Activated naive CD8-positive, alpha-beta T cell treated with anti-CD3 and anti-CD28 coated beads, Interleukin-2, amount 50 U/mL, for 16 hours (primary cell): ENCODE results near the gene CRYM.
"Not testable (repeated sequence)": the region's sequence is repeated elsewhere in the genome, so short reads cannot be mapped to it uniquely, and the experiment has no call there.

Source experiments
- DNase-seq: peaks from one replicate; pipeline ENCODE4 v3.0.0-alpha.2; 2020; ENCODE audit warnings: low read depth, low spot score

The CRYM gene

DNA sequence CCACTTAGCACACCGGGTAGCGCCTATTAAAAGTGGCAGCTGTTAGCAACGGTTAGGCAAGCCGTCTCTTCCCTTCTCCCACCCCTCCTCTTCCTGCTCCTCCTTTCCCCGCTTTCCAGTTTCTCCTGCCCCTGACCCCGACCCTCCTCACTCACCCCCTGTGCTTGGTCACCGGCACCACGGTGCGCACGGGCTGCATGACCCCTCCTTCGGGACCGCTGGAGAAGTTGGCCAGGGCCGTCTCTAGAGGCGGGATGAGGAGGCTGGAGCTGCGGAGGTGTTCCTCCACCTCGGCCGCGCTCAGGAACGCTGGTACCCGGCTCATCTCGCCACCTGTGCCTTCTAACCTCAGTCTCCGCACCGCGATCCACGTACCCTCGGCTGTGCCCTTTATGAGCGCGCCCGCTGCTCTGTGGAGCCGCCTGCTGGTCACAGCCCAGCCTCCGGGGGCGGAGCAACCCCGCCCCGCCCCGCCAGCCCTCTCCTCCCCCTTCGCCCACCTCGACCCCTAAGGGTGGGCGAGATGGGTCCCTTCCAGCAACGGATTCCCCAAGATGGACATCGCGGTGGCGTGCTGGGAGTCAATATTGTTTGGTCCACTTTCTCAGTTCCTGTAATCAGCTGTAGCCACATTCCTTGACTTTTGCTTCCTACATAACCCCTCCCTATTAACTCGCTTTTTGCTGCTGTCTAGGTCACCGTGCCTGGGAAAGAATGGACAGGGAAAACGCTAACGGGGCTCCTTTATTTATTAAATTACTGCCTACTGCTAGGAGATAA, at the start of gene CRYM:
Gene CRYM, minus strand, starts transcription at position 364 of the 780 bp plus-strand sequence. Its CDS starts 39 bp downstream, at position 325.
- DNase-seq, result no peak

DNA sequence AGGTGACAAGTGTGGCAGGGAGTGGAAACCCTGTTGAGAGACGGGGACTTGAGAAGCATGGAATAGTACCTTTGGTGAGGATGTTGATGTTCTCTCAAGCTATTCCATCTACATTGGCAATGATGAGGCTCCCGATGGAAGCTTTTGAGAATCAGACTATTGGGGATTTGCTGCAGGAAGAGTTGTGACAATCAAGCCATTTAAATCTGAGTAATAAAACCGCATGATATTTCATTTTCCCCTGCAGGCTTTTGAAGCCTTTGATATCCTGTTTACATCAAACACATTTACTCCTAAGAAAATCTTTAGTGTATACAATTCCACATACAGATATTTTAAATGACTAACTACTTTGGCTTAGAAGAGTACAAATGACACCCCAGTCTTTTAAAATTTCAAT, 49.0 kb upstream of the CRYM start:
- DNase-seq, result no peak

DNA sequence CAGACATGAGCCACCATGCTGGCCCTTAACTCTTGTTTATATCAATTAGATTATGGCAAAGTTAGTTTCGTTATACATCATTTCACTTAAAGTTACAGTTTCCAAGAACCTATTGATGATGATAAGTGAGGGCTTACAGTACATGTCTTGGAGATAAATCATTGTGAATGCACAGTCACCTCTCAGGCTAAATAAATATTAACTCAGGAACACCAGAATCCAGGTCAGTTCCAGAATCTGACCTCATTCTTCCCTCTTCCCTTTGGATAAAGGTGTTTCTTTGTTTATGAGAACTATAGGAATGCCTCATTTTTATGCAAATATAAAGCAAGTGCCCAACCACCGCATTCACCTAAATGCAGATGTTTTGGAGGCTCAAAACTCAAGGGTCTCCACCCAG, 48.4 kb upstream of the CRYM start:
- DNase-seq, result no peak

DNA sequence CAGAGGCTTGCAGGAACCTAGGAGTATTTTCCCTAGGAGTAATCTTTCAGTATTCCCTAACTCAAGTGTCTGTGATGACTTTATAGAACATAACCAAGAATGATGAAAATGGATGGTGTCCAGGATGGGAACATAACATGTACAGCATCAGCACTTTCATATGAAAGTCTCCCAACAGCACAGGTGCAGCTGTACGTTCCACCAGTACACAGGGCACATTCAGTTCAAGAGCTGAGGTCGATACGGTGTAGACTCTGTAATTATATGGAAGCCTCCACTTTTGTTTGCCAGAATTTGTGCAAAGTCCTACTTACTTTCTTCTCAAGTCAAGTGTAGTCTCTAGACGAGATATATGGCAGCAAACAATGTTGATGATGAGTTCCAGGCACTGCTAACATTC, 46.2 kb upstream of the CRYM start:
- DNase-seq, result no peak

DNA sequence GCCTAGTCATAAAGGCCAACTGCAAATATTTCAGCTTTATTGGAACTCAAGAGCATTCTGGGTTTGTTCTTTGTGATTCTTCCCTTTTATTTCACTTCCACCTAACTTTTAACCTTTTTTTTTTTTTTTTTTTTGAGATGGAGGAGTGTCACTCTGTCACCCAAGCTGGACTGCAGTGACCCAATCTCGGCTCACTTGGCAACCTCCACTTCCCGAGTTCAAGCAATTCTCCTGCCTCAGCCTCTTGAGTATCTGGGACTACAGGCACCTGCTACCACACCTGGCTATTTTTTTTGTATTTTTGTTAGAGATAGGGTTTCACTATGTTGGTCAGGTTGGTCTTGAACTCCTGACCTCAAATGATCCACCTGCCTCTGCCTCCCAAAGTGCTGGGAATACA, 44.2 kb upstream of the CRYM start:
- DNase-seq, result not testable (repeated sequence)

DNA sequence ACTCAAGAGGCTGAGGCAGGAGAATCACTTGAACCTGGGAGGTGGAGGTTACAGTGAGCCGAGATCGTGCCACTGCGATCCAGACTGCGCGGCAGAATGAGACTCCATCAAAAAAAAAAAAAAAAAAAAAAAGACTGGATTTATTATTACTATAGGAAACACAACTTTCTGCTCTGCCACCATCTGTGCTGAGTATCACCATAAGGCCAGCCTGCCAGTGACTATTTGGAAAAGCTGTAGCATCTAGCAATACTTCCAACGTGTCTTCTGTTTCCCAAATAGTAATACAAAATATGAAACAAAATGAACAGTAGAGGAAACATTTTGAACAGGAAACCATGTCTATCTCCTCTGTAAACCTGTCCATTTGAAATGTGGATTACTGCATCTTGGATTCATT, 43.6 kb upstream of the CRYM start:
- no peak for DNase-seq

DNA sequence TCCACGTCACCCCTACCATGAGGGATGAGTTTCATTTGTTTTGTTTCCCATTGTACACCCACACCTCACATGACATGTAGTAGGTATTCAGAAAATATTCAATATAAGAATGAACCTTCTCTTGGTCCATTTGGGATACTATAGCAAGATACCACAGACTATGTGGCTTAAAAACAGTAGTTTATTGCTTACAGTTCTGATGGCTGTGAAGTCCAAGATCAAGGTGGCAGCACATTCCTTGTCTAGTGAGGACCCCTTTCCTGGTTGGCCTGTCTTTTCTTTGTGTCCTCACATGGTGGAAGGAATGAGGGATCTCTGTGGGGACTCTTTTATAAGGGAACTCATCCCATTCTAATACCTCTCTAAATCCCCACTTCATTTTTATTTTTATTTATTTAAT, 36.2 kb upstream of the CRYM start:
- DNase-seq, result no peak

DNA sequence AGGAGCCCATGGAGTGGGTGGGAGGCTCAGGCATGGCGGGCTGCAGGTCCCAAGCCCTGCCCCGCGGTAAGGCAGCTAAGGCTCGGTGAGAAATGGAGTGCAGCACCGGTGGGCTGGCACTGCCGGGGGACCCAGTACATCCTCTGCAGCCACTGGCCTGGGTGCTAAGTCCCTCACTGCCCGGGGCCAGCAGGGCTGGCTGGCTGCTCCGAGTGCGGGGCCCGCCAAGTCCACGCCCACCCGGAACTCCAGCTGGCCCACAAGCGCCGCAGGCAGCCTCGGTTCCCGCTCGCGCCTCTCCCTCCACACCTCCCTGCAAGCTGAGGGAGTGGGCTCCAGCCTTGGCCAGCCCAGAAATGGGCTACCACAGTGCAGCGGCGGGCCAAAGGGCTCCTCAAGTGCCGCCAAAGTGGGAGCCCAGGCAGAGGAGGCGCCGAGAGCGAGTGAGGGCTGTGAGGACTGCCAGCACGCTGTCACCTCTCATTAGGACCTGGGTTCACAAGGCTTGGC, 34.8 kb upstream of the CRYM start:
- not testable (repeated sequence) for DNase-seq

DNA sequence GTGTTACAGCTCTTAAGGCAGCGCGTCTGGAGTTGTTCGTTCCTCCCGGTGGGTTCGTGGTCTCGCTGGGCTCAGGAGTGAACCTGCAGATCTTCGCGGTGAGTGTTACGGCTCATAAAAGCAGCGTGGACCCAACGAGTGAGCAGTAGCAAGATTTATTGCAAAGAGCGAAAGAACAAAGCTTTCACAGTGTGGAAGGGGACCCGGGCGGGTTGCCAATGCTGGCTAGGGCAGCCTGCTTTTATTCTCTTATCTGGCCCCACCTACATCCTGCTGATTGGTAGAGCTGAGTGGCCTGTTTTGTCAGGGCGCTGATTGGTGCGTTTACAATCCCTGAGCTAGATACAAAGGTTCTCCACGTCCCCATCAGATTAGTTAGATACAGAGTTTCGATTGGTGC, 34.0 kb upstream of the CRYM start:
- DNase-seq, result not testable (repeated sequence)

DNA sequence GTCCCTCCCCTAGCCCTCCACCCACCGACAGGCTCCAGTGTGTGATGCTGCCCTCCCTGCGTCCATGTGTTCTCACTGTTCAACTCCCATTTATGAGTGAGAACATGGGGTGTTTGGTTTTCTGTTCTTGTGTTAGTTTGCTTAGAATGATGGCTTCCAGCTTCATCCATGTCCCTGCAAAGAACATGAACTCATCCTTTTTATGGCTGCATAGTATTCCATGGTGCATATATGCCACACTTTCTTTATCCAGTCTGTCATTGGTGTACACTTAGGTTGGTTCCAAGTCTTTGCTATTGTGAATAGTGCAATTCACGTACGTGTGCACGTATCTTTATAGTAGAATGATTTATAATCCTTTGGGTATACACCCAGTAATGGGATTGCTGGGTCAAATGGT, 28.6 kb upstream of the CRYM start:
- not testable (repeated sequence) for DNase-seq

DNA sequence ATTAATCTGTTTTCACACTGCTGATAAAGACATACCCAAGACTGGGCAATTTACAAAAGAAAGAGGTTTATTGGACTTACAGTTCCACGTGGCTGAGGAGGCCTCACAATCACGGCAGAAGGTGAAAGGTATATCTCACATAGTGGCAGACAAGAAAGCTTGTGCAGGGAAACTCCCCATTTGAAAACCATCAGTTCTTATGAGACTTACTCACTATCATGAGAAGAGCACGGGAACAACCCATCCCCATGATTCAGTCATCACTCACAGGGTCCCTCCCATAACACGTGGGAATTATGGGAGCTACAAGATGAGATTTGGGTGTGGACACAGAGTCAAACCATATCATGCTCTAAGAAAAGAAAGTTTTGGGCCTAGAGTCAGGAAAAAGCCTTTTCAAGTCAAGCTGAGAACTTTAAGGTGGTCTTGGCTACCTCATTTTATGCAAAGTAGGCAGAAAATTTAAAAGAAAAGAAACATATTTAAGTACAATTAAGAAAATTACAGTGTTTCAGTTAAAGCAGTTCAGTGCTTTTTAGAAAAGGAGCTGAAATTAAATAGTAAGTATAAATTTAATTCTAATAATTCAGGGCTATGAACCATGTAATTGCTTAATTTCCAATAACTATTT, 24.9 kb upstream of the CRYM start:
- no peak for DNase-seq

DNA sequence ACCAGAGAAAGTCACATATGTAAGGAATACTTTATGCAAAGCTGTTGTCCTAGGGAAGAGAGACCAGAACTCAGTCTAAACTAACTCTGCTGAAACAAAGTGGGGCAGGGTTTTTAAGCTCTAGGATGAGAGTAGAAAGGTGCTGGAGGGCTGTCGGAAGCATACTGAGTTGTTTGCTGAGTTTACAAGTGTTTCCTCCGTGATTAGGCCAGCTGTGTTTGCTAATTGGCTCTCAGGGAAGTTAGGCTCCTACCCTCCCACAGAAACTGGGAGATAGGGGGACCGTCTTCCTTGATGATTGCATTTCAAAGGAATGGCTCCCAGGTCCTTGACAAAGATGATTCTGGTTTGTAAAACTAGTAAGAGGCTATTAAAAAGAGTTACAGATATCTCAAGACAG, 24.4 kb upstream of the CRYM start:
- no peak for DNase-seq

DNA sequence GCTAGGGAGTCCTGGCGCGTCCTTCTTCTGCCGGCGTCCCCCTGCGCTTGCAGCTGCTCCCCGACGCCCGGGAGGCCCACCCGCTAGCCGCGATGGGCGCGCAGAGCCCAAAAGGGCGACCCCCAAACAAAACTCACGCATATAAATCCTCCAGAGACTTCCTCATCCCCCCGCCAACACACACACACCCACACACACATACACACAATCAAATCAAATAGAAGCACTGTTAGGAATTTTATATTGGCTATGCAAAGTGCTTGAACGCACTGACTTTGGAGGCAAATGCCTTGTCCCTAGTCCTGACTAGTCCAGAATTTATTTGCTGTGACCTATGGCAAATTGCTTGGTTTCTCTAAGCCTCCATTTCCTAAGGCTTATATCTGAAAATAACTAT, 23.8 kb upstream of the CRYM start:
- DNase-seq, result no peak

DNA sequence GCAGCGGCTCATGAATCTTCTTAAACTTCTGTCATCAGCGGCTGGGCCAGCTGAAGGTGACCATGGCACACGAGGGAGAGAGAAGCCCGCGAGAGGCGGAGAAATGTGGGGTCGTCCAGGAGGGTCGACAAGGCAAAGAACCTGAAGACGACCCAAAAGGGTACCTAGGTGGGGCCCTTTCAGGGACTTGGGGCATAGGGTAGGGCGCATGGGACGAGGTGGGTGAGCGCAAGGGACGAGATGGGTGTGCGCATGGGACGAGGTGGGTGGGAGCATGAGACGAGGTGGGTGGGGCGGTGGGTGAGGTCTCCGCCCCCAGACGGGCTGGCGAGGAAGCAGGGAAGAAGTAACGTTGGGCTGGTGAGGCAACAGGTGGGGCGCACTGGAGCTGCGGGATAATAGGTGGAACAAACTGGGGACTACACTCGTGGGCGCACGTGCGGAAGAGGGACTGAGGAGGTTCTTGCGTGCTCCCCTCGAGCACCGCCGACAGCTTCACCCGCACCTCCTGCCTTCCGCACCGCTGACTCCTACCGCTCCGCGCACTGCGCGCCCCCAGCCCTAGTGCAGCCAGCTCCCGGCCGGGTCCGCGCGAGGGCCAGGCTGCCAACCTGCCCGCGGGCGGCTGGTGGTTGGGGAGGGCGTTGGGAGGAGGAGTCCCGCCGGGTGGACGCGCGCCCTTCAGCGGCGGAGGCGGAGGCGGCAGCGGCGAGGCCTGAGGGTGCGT, 23.2 kb upstream of the CRYM start:
- no peak for DNase-seq

DNA sequence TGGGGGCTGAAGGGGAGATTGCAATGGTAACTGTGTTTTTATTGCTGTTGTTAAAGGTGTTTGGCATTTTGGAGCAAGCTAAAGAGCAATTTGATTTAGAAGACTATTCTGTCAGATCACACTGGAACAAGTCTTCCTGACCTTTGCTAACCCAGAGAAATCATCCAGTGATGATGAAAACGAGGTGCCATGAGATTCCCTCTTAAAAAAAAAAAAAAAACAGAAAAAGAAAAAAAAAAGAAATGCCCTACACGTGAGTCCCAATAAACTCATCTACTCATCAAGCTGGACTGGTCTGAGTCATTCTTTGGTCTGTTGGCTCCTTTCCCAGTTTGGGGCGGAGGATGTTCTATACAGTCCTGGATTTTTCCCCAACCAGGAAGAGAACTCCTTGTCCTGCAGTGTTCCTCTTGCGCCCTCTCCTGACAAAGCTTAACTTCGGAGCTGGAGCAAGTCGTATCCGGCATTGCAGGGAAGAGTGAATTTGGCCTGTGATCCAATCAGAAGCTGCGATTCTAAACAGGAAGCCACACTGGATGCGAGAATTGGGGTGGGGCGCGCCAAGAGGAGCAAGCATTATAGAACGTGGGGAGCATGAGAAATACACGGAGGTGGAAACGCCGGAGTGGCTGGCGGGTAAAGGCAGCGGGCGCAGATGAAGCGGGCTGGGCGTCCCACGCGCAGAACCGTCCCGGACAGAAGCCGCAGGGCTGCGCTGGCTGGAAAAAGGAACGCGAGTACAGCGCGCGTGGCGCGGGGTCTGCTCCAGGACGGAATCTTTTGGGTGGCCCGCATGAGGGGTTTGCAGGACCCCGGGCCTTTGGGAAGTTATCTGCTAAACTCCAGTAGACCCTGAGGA, 22.4 kb upstream of the CRYM start:
- no peak for DNase-seq

DNA sequence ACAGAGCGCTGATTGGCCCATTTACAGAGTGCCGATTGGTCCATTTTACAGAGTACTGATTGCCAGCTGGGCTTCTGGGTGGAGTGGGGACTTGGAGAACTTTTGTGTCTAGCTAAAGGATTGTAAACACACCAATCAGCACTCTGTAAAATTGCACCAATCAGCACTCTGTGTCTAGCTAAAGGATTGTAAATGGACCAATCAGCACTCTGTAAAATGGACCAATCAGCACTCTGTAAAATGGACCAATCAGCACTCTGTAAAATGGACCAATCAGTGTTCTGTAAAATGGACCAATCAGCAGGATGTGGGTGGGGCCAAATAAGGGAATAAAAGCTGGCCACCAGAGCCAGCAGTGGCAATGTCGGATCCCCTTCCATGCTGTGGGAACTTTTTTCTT, 11.7 kb upstream of the CRYM start:
- DNase-seq, result not testable (repeated sequence)

DNA sequence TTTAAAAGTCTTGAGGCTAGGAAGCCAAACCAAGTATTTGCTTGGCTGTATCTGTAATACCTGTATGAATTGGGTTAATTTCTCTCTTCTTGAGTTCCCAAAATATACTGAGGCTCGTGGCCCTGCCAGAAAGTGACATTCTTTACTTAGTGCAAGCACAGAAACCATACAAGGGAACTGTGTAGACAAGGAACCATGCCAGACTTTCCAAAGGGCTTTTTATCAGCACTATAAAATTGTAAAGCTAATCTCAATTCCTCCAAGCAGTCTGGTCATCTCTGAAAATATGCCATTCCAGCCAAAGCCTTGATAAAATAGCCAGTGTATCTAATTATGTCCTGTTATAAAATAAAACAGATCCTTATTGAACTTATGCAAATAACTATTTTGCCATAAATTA, 7.2 kb upstream of the CRYM start:
- DNase-seq, result no peak

DNA sequence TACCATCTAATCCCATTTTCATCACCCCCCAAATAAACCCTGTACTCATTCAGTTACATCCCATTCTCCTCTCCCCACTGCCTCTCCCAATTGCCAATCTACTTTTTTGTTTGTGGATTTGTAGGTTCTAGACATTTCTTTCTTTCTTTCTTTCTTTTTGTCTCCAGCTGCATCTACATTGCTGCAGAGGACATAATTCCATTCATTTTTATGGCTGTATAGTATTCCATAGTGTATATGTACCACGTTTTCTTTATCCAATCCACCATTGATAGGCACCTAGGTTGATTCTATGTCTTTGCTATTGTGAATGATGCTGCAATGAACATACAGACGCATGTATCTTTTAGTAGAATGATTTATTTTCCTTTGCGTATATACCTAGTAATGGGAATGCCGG, 6.3 kb upstream of the CRYM start:
- DNase-seq, result no peak

DNA sequence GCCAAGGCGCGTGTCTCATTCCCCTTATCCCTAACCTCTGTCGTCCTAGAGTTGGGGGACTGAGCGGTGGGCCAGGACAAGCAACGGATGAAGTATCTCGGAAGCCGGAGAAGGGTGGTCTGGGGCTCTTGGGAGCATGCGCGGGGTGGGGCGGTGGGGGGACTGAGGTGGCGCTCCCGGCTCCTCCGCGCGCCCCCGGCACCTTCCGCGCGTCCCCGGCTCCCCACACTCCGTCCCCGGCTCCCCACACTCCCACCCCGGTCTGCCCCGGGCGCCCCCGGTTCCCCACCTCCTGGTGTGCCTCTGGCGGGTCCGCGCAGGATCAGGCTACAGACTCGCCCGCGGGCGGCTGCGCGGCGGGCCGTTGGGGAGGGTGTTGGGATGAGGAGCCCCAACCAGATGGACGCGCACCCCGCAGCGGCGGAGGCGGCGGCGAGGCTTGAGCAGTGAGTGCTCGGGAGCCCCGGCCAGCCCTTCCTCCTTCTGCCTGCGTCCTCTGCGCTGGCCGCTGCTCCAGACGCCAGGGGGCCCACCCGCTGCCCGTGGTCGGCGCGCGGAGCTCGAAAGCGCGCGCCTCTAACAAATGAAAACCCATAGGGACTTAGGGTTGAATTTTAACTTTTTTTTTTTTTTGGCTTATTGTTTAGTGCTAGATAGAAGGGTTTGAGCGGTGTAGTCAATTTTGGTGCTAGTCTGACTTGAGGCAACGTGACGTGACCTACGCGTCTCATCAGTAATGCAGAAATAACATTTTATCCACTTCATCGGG, 5.6 kb upstream of the CRYM start:
- DNase-seq, result no peak

DNA sequence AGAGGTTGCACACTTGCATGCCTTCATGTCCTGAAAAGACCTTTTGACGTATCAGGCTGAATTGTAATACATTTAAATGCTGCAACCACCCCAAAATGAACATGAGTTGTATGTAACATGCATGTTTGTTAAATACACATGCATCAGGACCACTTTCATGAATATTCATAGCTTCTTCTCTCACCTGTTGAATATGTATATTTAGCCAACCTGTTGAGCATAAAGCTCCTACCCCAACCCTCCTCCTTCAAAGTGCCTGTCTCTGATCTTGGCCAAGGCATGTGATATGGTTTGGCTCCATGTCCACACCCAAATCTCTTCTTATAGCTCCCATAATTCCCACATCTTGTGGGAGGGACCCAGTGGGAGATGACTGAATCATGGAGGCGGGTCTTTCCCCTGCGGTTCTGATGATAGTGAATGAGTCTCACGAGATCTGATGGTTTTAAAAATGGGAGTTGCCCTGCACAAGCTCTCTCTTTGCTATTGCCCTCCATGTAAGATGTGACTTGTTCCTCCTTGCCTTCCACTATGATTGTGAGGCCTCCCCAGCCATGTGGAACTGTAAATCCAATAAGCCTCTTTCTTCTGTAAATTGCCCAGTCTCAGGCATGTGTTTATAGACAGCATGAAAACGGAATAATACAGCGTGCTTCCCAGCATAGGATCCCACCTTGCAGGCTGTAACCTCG, 3.8 kb upstream of the CRYM start:
- no peak for DNase-seq
